ENCODE results near the gene EPS8L2. TPM values are rescaled to one million over a fixed set of nuclear protein-coding genes. Genes with fewer than 3 reads are reported as not detected.

The EPS8L2 gene
- total and polyA plus RNA-seq, 2 of the 13 experiments (the other 11 are each of a cell fraction or from before 2014, with no cell fraction given) = 89.3 to 416 TPM

DNA sequence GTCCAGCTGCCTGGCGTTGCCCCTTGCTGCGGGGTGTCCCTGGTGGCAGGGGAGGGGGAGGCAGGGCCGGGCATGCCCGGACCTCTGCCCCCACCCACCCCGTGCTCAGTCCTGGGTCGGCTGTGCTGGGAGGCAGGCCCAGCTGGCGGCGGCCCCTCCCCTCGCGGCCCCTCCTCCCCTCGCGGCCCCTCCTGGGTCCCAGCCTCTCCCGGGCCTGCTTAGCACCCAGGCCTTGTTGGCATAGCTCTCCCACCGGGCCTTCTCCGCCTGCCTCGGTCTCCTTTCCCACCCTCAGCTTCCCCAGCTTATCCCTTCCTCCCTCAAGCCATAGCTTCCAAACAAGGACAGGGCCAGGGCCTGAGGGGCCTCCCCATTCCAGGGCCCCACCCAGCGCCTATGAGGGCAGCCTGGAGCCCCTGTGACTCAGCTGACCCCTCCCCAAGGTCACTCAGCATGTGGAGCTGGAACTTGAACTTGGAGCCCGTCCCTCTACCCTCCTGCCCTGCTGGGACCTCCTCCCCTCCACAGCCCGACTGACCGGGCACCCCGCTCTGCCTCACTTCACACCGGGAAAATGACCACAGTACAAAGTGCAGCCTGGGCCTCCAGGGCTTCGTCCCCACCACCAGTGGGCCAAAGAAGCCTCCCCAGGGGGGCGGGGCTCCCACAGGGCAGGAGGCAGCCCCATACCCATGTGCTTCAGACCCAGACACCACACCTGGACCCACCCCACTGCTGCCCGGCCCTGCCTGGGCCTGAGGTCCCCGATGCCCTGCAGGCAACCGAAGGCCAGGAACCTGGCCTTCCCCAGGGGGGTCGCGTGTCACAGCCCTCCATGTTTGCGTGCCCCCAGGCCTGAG, 1.2 kb downstream of the EPS8L2 start (continued):
- TF ChIP-seq ZNF550 (CRISPR knock-in tag; IDR thresholded peaks at IDR 0.05; ENCODE audit: borderline replicate concordance) (no peak), FOXK1 (CRISPR knock-in tag; IDR thresholded peaks at IDR 0.05; ENCODE audit: borderline replicate concordance, low read depth) (no peak; the same call in none of the 2 replicates), TAF1 (CRISPR knock-in tag; IDR thresholded peaks at IDR 0.05) (peak; percentile 71), TBX3 (IDR thresholded peaks at IDR 0.05; ENCODE audit: borderline replicate concordance) (peak; percentile 77; the same call in 1 of the 2 replicates), HDAC2 (CRISPR knock-in tag; IDR thresholded peaks at IDR 0.05) (peak; percentile 85), ZNF10 (CRISPR knock-in tag; IDR thresholded peaks at IDR 0.05; ENCODE audit: borderline replicate concordance, low read depth) (no peak), RBAK (CRISPR knock-in tag; IDR thresholded peaks at IDR 0.05) (no peak), ZNF570 (CRISPR knock-in tag; IDR thresholded peaks at IDR 0.05; ENCODE audit: borderline replicate concordance) (no peak; the same call in 1 of the 2 replicates), FOXK2 (IDR thresholded peaks at IDR 0.05) (no peak), NR1H2 (CRISPR knock-in tag; IDR thresholded peaks at IDR 0.05; ENCODE audit: borderline replicate concordance, low read depth) (no peak), REPIN1 (CRISPR knock-in tag; IDR thresholded peaks at IDR 0.05; ENCODE audit: borderline replicate concordance, low read depth) (no peak; the same call in 1 of the 2 replicates), ADNP (CRISPR knock-in tag; IDR thresholded peaks at IDR 0.05) (no peak), CEBPG (CRISPR knock-in tag; IDR thresholded peaks at IDR 0.05) (peak; percentile 33; the same call in 1 of the 2 replicates), NONO (IDR thresholded peaks at IDR 0.05) (no peak), NONO (CRISPR knock-in tag; conservative IDR thresholded peaks at IDR 0.05) (no peak), JDP2 (CRISPR knock-in tag; IDR thresholded peaks at IDR 0.05; ENCODE audit: borderline replicate concordance) (no peak), ZNF720 (CRISPR knock-in tag; IDR thresholded peaks at IDR 0.05) (no peak), DNMT1 (CRISPR knock-in tag; IDR thresholded peaks at IDR 0.05) (0 out of 2 replicates have a peak, but pooled peaks have one; percentile 44), MEF2D (CRISPR knock-in tag; IDR thresholded peaks at IDR 0.05) (peak; percentile 82), ZNF274 (CRISPR knock-in tag; IDR thresholded peaks at IDR 0.05) (no peak; the same call in 1 of the 2 replicates), ZNF879 (CRISPR knock-in tag; IDR thresholded peaks at IDR 0.05) (no peak), NAIF1 (CRISPR knock-in tag; IDR thresholded peaks at IDR 0.05; ENCODE audit: borderline replicate concordance) (peak; percentile 87; the same call in 1 of the 2 replicates), ZNF30 (CRISPR knock-in tag; IDR thresholded peaks at IDR 0.05) (peak; percentile 64), HDAC1 (CRISPR knock-in tag; IDR thresholded peaks at IDR 0.05) (peak; percentile 93)
- TF ChIP-seq, protein P1, sequence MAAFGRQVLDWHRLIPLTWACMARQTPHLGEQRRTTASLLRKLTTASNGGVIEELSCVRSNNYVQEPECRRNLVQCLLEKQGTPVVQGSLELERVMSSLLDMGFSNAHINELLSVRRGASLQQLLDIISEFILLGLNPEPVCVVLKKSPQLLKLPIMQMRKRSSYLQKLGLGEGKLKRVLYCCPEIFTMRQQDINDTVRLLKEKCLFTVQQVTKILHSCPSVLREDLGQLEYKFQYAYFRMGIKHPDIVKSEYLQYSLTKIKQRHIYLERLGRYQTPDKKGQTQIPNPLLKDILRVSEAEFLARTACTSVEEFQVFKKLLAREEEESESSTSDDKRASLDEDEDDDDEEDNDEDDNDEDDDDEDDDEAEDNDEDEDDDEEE (CRISPR knock-in tag; IDR thresholded peaks at IDR 0.05) = no peak
- TF ChIP-seq, protein P2, sequence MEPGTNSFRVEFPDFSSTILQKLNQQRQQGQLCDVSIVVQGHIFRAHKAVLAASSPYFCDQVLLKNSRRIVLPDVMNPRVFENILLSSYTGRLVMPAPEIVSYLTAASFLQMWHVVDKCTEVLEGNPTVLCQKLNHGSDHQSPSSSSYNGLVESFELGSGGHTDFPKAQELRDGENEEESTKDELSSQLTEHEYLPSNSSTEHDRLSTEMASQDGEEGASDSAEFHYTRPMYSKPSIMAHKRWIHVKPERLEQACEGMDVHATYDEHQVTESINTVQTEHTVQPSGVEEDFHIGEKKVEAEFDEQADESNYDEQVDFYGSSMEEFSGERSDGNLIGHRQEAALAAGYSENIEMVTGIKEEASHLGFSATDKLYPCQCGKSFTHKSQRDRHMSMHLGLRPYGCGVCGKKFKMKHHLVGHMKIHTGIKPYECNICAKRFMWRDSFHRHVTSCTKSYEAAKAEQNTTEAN (CRISPR knock-in tag; conservative IDR thresholded peaks at IDR 0.05) = peak; percentile 80; the same call in 1 of the 2 replicates
- TF ChIP-seq, protein P3, sequence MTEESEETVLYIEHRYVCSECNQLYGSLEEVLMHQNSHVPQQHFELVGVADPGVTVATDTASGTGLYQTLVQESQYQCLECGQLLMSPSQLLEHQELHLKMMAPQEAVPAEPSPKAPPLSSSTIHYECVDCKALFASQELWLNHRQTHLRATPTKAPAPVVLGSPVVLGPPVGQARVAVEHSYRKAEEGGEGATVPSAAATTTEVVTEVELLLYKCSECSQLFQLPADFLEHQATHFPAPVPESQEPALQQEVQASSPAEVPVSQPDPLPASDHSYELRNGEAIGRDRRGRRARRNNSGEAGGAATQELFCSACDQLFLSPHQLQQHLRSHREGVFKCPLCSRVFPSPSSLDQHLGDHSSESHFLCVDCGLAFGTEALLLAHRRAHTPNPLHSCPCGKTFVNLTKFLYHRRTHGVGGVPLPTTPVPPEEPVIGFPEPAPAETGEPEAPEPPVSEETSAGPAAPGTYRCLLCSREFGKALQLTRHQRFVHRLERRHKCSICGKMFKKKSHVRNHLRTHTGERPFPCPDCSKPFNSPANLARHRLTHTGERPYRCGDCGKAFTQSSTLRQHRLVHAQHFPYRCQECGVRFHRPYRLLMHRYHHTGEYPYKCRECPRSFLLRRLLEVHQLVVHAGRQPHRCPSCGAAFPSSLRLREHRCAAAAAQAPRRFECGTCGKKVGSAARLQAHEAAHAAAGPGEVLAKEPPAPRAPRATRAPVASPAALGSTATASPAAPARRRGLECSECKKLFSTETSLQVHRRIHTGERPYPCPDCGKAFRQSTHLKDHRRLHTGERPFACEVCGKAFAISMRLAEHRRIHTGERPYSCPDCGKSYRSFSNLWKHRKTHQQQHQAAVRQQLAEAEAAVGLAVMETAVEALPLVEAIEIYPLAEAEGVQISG (CRISPR knock-in tag; IDR thresholded peaks at IDR 0.05) = peak; percentile 84

All from HepG2 (cell line).